Natural killer cell treated with Interleukin-12 subunit alpha and Interleukin-12 subunit beta and Interleukin-15 and Interleukin-18, amount 100 ng/mL, for 72 hours (primary cell): ENCODE data around the gene MRPL28. TPM values are rescaled to one million over a fixed set of nuclear protein-coding genes. Genes with fewer than 3 reads are reported as not detected.
"Not testable (repeated sequence)": the region's sequence is repeated elsewhere in the genome, so short reads cannot be mapped to it uniquely, and the experiment has no call there.

ENCODE experiments used
- ATAC-seq, 2 donors: fragments of 150-1000 bp; cut with Tn5 transposase in 1 of 2; sonication (Bioruptor Pico), chemical (Tn5 transposase) in 1 of 2; 2 replicates each; pipeline ENCODE4 v1.10.0; 2021
- DNase-seq: peaks from one replicate; pipeline ENCODE4 v3.0.0; 2022; ENCODE audit warnings: low spot score
- H3K27ac Mint-ChIP-seq, 2 donors: 1 replicate in 1 of 2; 2 replicates in 1 of 2; pipeline ENCODE4 v1.8.0; 2022; ENCODE audit warnings: mixed read lengths in 2 of 2, mild to moderate bottlenecking in 1 of 2, moderate library complexity in 1 of 2
- H3K27me3 Mint-ChIP-seq, 2 donors: 1 replicate in 1 of 2; 2 replicates in 1 of 2; pipeline ENCODE4 v1.8.0; 2022; ENCODE audit warnings: mixed read lengths in 2 of 2
- H3K36me3 Mint-ChIP-seq: one replicate; pipeline ENCODE4 v1.8.0; 2022; ENCODE audit warnings: mixed read lengths
- H3K4me1 Mint-ChIP-seq, 2 donors: 1 replicate in 1 of 2; 2 replicates in 1 of 2; pipeline ENCODE4 v1.8.0; 2022; ENCODE audit warnings: low read depth in 2 of 2, mixed read lengths in 2 of 2, mild to moderate bottlenecking in 1 of 2
- H3K4me3 Mint-ChIP-seq: one replicate; pipeline ENCODE4 v1.8.0; 2022; ENCODE audit warnings: mixed read lengths
- H3K9me3 Mint-ChIP-seq: 2 replicates; pipeline ENCODE4 v1.8.0; 2022; ENCODE audit warnings: mixed read lengths
- total RNA-seq, 2 donors: library from RNA; stranded (reverse); gene quantifications; one replicate each; pipeline ENCODE4 v1.2.3, GENCODE V29; 2022

The MRPL28 gene
- 10 to 100 TPM; 80.6 to 98.6 TPM for total RNA-seq

GRCh38 chr16:370443-370842 is at the start of gene MRPL28:
TSS of gene MRPL28 (minus strand) at chr16:370538. CDS start at chr16:370218, 320 bp downstream.
- H3K9me3 Mint-ChIP-seq: no peaks in the 10 kb centered on the region
- H3K4me1 Mint-ChIP-seq: peaks cover 7 to 9% of the 10 kb centered on the region in 2 donors
- H3K4me3 Mint-ChIP-seq: peak within 1 kb of the TSS; percentile 96
- H3K36me3 Mint-ChIP-seq: no peaks in the 10 kb centered on the region
- no peaks in the 10 kb centered on the region for H3K27me3 Mint-ChIP-seq
- DNase-seq (peak; percentile 96), ATAC-seq (peak; percentile 98)
- H3K27ac Mint-ChIP-seq: peak within 1 kb of the TSS; percentile 78 to 98

DNA sequence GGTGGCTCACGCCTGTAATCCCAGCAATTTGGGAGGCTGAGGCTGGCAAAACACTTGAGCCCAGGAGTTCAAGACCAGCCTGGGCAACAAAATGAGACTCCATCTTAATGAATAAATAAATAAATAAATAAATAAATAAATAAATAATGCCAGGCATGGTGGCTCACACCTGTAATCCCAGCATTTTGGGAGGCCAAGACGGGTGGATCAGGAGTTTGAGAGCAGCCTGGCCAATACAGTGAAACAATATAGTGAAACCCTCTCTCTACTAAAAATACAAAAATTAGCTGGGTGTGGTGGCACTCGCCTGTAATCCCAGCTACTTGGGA is 44.8 kb upstream of the MRPL28 start:
- not testable (repeated sequence) for H3K4me1 Mint-ChIP-seq, H3K27ac Mint-ChIP-seq, H3K36me3 Mint-ChIP-seq, H3K27me3 Mint-ChIP-seq, DNase-seq, H3K4me3 Mint-ChIP-seq, ATAC-seq, H3K9me3 Mint-ChIP-seq

GRCh38 chr16:414395-415169 is 44.2 kb upstream of the MRPL28 start:
- Mint-ChIP-seq H3K4me3 (no peak overlapping the region), H3K4me1 (no peaks in the 10 kb centered on the region), H3K36me3 (no peaks in the 10 kb centered on the region), H3K9me3 (no peaks in the 10 kb centered on the region), H3K27ac (no peak overlapping the region), H3K27me3 (no peaks in the 10 kb centered on the region)
- DNase-seq: no peak
- ATAC-seq: no peak

GRCh38 chr16:411576-412265 is 41.4 kb upstream of the MRPL28 start:
- H3K4me3 Mint-ChIP-seq: no peak overlapping the region
- H3K4me1 Mint-ChIP-seq: no peaks in the 10 kb centered on the region
- H3K9me3 Mint-ChIP-seq: no peaks in the 10 kb centered on the region
- ATAC-seq (no peak), DNase-seq (no peak)
- no peaks in the 10 kb centered on the region for H3K27me3 Mint-ChIP-seq
- H3K36me3 Mint-ChIP-seq: no peaks in the 10 kb centered on the region
- H3K27ac Mint-ChIP-seq: no peak overlapping the region

- Mint-ChIP-seq H3K4me1 (no peaks in the 10 kb centered on the region), H3K4me3 (no peak overlapping the region), H3K9me3 (no peaks in the 10 kb centered on the region), H3K27me3 (no peaks in the 10 kb centered on the region), H3K36me3 (no peaks in the 10 kb centered on the region), H3K27ac (no peak overlapping the region)
- peak; percentile 18 to 37 for ATAC-seq
- no peak for DNase-seq
These were observed 40.3 kb upstream of the MRPL28 start for GRCh38 chr16:410516-411178.

GRCh38 chr16:407253-407652 is 36.9 kb upstream of the MRPL28 start:
- Mint-ChIP-seq H3K36me3 (no peaks in the 10 kb centered on the region), H3K4me1 (no peaks in the 10 kb centered on the region), H3K27me3 (no peaks in the 10 kb centered on the region), H3K9me3 (no peaks in the 10 kb centered on the region), H3K4me3 (no peak overlapping the region), H3K27ac (no peak overlapping the region)
- ATAC-seq (no peak), DNase-seq (no peak)

DNA sequence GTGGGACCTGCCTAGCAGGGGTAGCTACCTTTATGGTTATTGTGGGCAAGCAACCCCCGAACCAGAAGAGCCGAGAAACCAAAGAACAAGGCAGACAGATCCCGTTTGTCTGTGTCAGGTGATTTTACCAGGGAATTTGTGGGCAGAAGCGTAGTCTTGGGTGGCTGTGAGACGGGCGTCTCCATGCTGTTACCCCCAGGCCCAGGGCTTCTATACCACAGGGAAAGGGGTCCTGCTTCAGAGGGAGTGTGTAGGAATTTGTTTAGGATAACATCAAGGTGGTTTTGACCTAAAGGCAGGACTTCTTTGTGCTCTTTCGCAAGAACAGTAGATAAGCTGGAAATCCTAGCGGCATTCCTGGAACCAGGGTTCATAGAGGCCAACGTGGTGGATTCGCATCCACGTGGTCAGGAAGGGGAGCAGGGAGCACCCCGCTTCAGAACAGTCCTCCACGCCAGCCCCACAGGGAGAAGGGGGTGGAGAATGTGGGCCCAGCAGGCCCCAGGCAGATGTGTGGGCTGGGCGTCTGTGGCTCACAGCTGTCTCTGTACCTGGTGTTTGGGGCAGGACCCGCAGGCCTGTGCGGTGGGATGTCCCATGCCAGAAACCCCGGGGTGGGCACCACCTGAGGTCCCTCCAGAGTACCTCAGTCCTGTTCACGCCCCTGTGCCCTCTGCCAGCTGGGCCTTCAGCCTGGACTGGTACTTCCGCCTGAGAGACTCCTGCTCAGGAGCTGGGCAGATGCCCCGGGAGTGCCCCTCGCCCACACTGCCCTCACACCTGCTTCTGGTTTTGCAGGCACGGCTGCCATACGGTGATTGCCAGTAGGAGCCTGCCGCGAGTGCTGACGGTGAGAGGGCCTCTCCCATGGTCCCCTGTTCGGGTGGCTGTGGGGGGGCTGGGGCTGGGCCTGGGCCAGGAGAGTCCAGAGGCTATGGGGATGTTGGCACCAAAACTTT is 35.5 kb upstream of the MRPL28 start:
- Mint-ChIP-seq H3K27me3 (no peaks in the 10 kb centered on the region), H3K9me3 (no peaks in the 10 kb centered on the region), H3K27ac (peak overlapping the region in 1 of 2 donors; percentile 10), H3K36me3 (no peaks in the 10 kb centered on the region), H3K4me1 (no peaks in the 10 kb centered on the region), H3K4me3 (no peak overlapping the region)
- ATAC-seq: no peak
- no peak for DNase-seq

GRCh38 chr16:404971-405486 is 34.7 kb upstream of the MRPL28 start:
- peaks cover 7 to 8% of the 10 kb centered on the region in 2 donors for H3K4me1 Mint-ChIP-seq
- H3K36me3 Mint-ChIP-seq: no peaks in the 10 kb centered on the region
- no peak overlapping the region for H3K4me3 Mint-ChIP-seq
- H3K9me3 Mint-ChIP-seq: no peaks in the 10 kb centered on the region
- H3K27ac Mint-ChIP-seq: peak overlapping the region in 1 of 2 donors; percentile 10
- no peak for ATAC-seq
- no peak for DNase-seq
- H3K27me3 Mint-ChIP-seq: no peaks in the 10 kb centered on the region

GRCh38 chr16:401468-402348 is 31.4 kb upstream of the MRPL28 start, which contains the start of gene DECR2:
TSS of gene DECR2 (plus strand) at chr16:401885. CDS start at chr16:401964, 79 bp downstream.
- DNase-seq (peak; percentile 95), ATAC-seq (peak; percentile 93 to 95)
- Mint-ChIP-seq H3K27me3 (peaks cover 0 to 1% of the 10 kb centered on the region in 2 donors), H3K4me1 (peaks cover 8 to 10% of the 10 kb centered on the region in 2 donors), H3K36me3 (no peaks in the 10 kb centered on the region), H3K4me3 (peak within 1 kb of the TSS; percentile 75), H3K27ac (peak within 1 kb of the TSS; percentile 38 to 72), H3K9me3 (no peaks in the 10 kb centered on the region)

GRCh38 chr16:400061-400591 is 29.8 kb upstream of the MRPL28 start:
- ATAC-seq: no peak
- peaks cover 10 to 15% of the 10 kb centered on the region in 2 donors for H3K4me1 Mint-ChIP-seq
- H3K4me3 Mint-ChIP-seq: peak overlapping the region; percentile 75
- H3K27me3 Mint-ChIP-seq: peaks cover 0 to 3% of the 10 kb centered on the region in 2 donors
- DNase-seq: no peak
- H3K27ac Mint-ChIP-seq: peak overlapping the region; percentile 38 to 72
- H3K36me3 Mint-ChIP-seq: no peaks in the 10 kb centered on the region
- H3K9me3 Mint-ChIP-seq: no peaks in the 10 kb centered on the region

DNA sequence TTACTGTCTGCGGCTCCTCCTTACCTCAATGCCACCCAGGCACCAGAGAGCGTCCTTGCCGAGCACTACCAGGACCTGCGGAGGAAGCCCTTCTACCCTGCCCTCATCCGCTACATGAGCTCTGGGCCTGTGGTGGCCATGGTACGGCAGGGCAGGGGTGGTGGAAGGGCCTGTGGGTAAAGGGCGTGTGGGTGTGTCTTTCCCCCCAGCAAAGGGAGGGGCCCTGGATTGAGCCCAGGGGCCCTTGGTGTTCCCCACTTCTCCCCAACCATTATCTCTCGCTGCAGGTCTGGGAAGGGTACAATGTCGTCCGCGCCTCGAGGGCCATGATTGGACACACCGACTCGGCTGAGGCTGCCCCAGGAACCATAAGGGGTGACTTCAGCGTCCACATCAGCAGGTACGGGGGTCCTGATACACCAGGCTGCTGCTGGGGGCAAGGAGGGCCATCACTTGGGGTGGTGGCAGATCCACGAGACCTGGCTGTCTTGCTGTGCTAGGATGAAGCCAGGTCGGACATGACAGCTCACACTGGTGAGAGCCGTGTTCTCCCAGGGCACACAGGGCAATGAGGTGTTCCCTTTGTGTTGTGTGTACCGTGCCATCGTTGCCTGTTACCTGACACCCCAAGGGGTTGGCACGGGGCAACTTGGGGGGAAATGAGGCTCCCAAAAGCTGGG is 29.1 kb upstream of the MRPL28 start:
- no peak for DNase-seq
- Mint-ChIP-seq H3K4me3 (no peak overlapping the region), H3K36me3 (no peaks in the 10 kb centered on the region), H3K27ac (no peak overlapping the region), H3K9me3 (no peaks in the 10 kb centered on the region), H3K27me3 (peaks cover 0 to 3% of the 10 kb centered on the region in 2 donors), H3K4me1 (peaks cover 10 to 15% of the 10 kb centered on the region in 2 donors)
- ATAC-seq: no peak
